Prostate gland (tissue), 2 donors: ENCODE data around the gene TMEM143. TPM values are rescaled to one million over a fixed set of nuclear protein-coding genes. Genes with fewer than 3 reads are reported as not detected.

Source experiments
- DNase-seq: peaks from one replicate; pipeline ENCODE4 v3.0.0-alpha.2; 2019; ENCODE audit warnings: low spot score
- H3K27ac ChIP-seq, 2 donors: fragments of 200-600 bp; sonication (generic); 2 replicates each; pipeline ENCODE4 v1.5.1; 2017 to 2019
- H3K27me3 ChIP-seq: fragments of 200-600 bp; sonication (generic); replicated peaks from 2 replicates; pipeline ENCODE4 v1.5.1; 2019; ENCODE audit not compliant: insufficient read depth
- H3K36me3 ChIP-seq, 2 donors: fragments of 200-600 bp; sonication (generic); 1 replicate in 1 of 2; 2 replicates in 1 of 2; pipeline versions ENCODE4 v1.5.1 to v1.8.1; 2017 to 2019
- H3K4me1 ChIP-seq: fragments of 200-600 bp; sonication (generic); replicated peaks from 2 replicates; pipeline ENCODE4 v1.5.1; 2019
- H3K4me3 ChIP-seq, 2 donors: fragments of 200-600 bp; sonication (generic); 2 replicates each; pipeline ENCODE4 v1.5.1; 2017 to 2019
- H3K9me3 ChIP-seq: fragments of 200-600 bp; sonication (generic); 2 replicates; pipeline ENCODE4 v1.5.1; 2017
- CTCF ChIP-seq, 4 experiments: fragments of 200-600 bp in 2 of 4; fragments of 450-650 bp in 2 of 4; sonication (generic) in 2 of 4; IDR thresholded peaks; 1 replicate in 3 of 4; 2 replicates in 1 of 4; pipeline ENCODE4 v1.5.1; 2016 to 2019; ENCODE audit warnings: antibody characterized with exemption in 4 of 4, mild to moderate bottlenecking in 2 of 4, moderate library complexity in 2 of 4
- POLR2A ChIP-seq: fragments of 450-650 bp; IDR thresholded peaks from one replicate; pipeline ENCODE4 v1.6.1; 2016; ENCODE audit warnings: antibody characterized with exemption, mild to moderate bottlenecking
- POLR2AphosphoS5 ChIP-seq: sonication (generic); formaldehyde crosslinking; IDR thresholded peaks from one replicate; pipeline ENCODE4 v1.6.1; 2017; ENCODE audit warnings: antibody characterized with exemption
- WGBS: methylation state at CpG from one replicate; pipeline ENCODE4 v1.1.5; 2018; 5-methylcytosine and 5-hydroxymethylcytosine counted together
- intact Hi-C: fragments of 100-400 bp; cut with DNase I; formaldehyde crosslinking; loops from one replicate; pipeline ENCODE4 v1.14.2; 2022
- total RNA-seq, 2 donors: library from RNA; depleted of rRNA; stranded (reverse); fragments of >200 nt; gene quantifications; one replicate each; pipeline ENCODE4 v1.1.0, GENCODE V29; 2016

Gene TMEM143
- total RNA-seq, 2 donors from 2014 or later: 4.6 to 14.9 TPM

DNA sequence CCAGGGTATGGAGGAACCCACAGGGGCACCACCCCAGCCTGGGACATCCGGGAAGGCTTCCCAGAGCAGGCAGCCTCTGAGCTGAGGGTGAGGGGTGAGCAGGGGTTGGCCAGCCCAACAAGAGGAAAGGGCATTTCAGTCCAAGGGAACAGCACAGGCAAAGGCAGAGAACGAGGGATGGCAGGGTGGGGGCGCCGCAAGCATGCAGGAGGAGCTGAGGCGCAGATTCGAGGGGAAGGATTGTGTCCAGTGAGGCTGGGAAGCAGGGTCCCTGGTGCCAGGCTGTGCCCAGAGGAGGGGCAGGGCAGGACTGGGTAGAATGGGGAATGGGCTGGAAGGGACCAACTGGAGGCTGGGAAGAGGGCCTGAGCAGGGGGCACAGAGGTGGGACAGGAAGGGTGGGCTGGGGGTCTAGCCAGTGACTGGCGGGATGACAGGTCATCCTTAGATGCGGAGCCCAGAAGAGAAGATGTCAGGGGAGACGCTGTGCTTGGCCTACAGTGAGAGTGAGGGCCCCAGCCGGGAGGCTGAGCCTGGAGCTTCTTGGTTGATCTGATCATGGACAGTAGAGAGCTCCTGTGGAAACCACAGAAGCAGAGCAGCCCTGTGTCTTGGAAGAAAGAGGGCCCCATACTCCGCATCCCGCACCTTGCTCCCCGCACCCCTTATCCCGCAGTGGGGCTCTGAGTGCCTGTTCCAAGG lies 24.8 kb downstream of the TMEM143 start:
- DNase-seq: no peak
- 90% methylated on average over 14 of the region's 14 CpGs for WGBS
- Histone ChIP-seq H3K36me3 (no peaks in the 10 kb centered on the region), H3K27me3 (no peaks in the 10 kb centered on the region), H3K4me1 (no peaks in the 10 kb centered on the region), H3K4me3 (no peak overlapping the region), H3K9me3 (no peaks in the 10 kb centered on the region), H3K27ac (no peak overlapping the region)
- TF ChIP-seq POLR2AphosphoS5: no peak
- no peak for TF ChIP-seq CTCF (IDR thresholded peaks at IDR 0.05)
- no peak for TF ChIP-seq POLR2A
- intact Hi-C loops: loop anchor here (5.0 kb wide), 1 partner anchor 72 kb away; no protein-coding TSS in a partner anchor

GRCh38 chr19:48338253-48338755 lies 25.4 kb downstream of the TMEM143 start:
- intact Hi-C loops: loop anchor here (5.0 kb wide), 1 partner anchor 71 kb away; no protein-coding TSS in a partner anchor
- no peak overlapping the region for H3K27ac ChIP-seq
- H3K36me3 ChIP-seq: no peaks in the 10 kb centered on the region
- no peaks in the 10 kb centered on the region for H3K27me3 ChIP-seq
- no peaks in the 10 kb centered on the region for H3K9me3 ChIP-seq
- DNase-seq: no peak
- no peak for TF ChIP-seq CTCF (IDR thresholded peaks at IDR 0.05)
- no peak for TF ChIP-seq POLR2AphosphoS5
- no peak for TF ChIP-seq POLR2A
- no peaks in the 10 kb centered on the region for H3K4me1 ChIP-seq
- 90% methylated on average over 14 of the region's 14 CpGs for whole genome bisulfite sequencing
- H3K4me3 ChIP-seq: no peak overlapping the region

GRCh38 chr19:48333467-48334384 lies 30.0 kb downstream of the TMEM143 start:
- Histone ChIP-seq H3K4me3 (peak overlapping the region; percentile 23 to 35), H3K9me3 (no peaks in the 10 kb centered on the region), H3K36me3 (no peaks in the 10 kb centered on the region), H3K27me3 (no peaks in the 10 kb centered on the region), H3K27ac (peak overlapping the region; percentile 89 to 97), H3K4me1 (peaks cover 6% of the 10 kb centered on the region)
- 8% methylated on average over 54 of the region's 54 CpGs for WGBS
- peak; percentile 86 for DNase-seq
- intact Hi-C loops: loop anchor here (2.0 kb wide), 1 partner anchor 29 kb away; the partner anchor contains the start of gene TMEM143
- peak; percentile 74 for TF ChIP-seq POLR2AphosphoS5
- no peak for TF ChIP-seq POLR2A
- TF ChIP-seq CTCF (IDR thresholded peaks at IDR 0.05): peak; percentile 58 to 95 (median 84)

GRCh38 chr19:48332662-48333466 lies 30.9 kb downstream of the TMEM143 start:
- peak overlapping the region; percentile 23 to 35 for H3K4me3 ChIP-seq
- peaks cover 6% of the 10 kb centered on the region for H3K4me1 ChIP-seq
- no peaks in the 10 kb centered on the region for H3K27me3 ChIP-seq
- peak; percentile 26 for TF ChIP-seq POLR2A
- TF ChIP-seq CTCF (IDR thresholded peaks at IDR 0.05): no peak
- TF ChIP-seq POLR2AphosphoS5: peak; percentile 96
- H3K9me3 ChIP-seq: no peaks in the 10 kb centered on the region
- under 1% methylated on average over 25 of the region's 25 CpGs for WGBS
- no peaks in the 10 kb centered on the region for H3K36me3 ChIP-seq
- peak overlapping the region; percentile 89 to 97 for H3K27ac ChIP-seq
- peak; percentile 94 for DNase-seq
- intact Hi-C loops: loop anchor here (2.0 kb wide), 1 partner anchor 30 kb away; the partner anchor contains the start of gene TMEM143
